NCI-H524 (cell line): ENCODE measurements around the gene TUBGCP2.
A peak's percentile ranks its signal among the peaks of the same experiment; 100 is the strongest.

Experiments used
- DNase-seq, 2 experiments: peaks; one replicate each; lab custom pipeline; 2025; lab: John Stamatoyannopoulos, UW

TUBGCP2 gene

DNA sequence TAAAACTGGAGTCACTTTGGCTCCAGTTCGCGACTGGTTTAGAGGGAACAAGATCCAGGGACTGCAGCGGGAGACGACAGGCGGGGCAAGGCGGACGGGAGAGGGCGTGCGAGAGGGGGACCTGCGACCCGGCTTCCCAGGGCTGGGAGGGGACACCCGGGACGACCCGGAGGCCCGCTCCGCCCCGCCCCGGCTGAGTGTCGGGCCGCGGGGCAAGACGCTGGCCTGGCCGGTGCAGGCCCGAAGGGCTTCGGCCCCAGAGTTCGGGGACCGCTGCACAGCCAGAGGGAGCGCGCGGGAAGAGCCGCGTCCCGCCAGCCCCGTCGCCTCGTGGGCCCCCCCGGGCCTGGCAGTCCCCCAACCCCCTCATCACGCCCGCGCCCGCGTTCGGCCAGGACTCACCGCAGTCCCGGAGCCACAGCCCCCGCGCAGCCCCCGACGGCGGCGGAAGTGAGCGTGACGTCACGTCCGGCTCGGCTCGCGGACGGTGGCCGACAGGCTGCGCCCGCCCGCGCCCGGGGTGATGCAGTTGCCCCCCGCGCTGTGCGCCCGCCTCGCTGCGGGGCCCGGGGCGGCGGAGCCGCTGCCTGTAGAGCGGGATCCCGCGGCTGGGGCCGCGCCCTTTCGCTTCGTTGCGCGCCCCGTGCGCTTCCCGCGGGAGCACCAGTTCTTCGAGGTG is at the start of gene TUBGCP2, which contains the start of gene ZNF511:
TUBGCP2 (minus strand) TSS at position 452 of the 679 bp plus-strand sequence. CDS start 5,931 bp downstream, outside the sequence.
ZNF511 (plus strand) TSS at position 494 of the 679 bp plus-strand sequence; CDS start at position 524, 30 bp downstream.
- DNase-seq: peak in 1 of 2 experiments; percentile 37

DNA sequence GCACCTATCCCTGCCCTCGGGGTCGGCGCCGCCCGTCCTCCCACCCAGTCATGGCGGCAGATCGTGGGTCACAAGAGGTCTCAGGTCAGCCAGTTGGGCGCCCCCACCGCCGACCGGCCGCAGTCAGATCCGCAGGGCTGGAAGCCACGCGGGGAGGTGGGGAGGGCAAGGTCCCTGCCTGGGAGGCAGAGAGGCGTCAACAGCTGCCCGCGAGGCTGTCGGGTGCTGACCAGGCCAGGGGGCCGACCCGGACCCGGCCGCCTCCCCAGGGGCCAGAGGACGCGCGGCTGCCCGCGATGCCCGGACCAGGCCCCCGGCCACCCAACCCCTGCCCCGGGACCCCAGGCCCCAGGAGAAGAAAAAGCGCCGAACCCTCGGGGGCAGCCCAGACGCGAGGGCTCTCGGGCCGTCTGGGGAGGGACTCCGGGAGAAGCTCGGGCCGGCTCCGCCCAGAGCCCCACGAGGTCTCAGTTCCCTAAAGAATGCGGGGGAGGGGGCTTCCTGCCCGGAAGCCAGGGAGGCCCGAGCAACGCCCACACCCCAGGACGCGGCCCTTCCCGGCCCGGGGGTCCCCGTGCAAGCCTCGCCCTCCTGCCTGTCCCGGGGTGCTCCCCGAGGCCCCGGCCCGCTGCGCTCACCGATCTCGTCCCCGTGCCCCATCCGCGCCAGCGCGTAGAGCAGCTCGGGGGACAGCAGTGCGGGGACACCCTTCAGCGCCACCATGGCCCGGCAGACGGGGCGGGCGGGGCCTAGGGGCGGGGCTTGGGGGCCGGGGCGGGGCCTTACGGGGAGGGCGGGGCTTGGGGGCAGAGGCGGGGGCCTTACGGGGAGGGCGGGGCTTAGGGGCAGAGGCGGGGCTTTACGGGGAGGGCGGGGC is 48.9 kb upstream of the TUBGCP2 start, which contains the start of gene FUOM:
FUOM (minus strand) TSS at position 735 of the 877 bp plus-strand sequence; CDS start at position 723, 12 bp downstream.
- DNase-seq: no peak

- no peak for DNase-seq
These were observed 48.0 kb upstream of the TUBGCP2 start for GRCh38 chr10:133356549-133357284.

DNA sequence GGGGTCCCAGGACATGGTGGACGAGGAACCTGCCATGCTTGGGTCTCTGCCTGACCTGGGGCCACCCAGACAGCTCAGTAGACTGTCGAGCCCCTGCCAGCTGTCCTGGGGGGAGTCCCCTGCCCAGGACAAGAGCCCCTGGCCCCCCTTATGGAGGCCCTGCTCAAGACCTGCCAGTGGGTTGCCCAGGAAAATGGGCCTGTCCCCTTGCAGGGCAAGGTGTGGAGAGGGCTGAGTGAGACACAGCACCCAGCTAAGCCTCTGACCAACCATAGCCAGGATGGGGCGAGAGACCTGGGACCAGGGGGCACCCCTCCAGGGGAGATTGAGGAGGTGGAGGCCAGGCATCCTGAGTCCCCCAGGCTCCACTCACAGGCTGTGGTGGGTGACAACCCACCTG is 47.3 kb upstream of the TUBGCP2 start:
- no peak for DNase-seq

GRCh38 chr10:133355266-133355665 is 46.6 kb upstream of the TUBGCP2 start:
- DNase-seq: no peak

DNA sequence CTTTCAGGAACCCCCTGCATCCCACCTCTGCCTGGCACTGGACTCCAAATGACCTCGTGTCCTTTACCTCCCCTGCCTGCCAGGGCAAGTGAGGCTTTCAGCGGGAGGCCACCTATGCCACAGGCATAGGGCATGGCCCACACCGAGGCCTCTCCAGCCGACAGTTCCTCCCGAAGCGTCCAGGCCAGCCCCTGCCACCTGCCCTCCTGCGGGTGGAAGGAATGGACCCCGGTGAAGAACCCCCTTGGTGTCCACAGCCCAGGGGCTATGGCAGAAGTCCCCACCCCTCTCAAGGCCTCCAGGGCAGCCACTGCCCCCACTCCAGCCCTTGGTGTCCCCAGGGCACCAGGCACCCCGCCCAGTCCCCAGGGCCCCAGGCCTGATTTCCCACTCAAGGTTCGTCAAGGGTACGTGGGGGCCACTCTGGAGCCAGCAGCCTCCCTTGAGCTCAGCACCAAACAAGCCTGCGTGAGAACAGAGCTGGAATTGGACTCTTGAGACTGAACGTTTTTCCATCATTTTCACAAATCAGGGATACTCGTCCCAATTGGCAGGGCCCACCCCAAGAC is 46.1 kb upstream of the TUBGCP2 start:
- DNase-seq: no peak

DNA sequence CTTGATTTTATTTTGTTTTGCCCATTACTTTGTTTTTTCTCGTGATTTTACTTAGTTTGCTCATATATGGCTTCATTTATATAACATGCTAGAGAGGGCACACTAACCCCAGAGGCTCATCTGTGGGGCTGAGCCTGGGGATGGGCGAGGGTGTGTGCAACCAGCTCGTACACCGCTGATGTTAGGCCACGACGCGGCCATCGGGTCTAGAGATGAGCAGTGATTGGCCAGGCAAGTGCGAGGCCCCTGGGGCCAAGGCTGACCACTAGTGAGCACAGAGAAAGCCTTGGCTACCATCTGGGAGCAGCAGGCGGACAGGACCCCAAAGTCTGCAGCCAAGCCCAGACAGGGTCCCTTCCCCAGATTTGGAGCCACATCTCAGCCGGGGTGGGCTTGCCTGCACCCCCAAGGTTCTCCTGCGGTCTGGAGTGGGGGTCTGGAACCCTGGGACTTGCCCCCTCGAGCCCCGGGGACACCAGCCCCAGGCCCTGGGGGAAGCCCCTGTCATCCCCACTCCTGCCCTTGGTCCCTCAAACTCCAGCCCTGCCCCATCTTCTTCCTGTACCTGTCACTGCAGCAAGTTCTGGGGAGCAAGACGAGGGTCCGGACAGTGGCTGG is 45.4 kb upstream of the TUBGCP2 start:
- no peak for DNase-seq

- DNase-seq: no peak
These were observed 44.7 kb upstream of the TUBGCP2 start for GRCh38 chr10:133353202-133353959.

DNA sequence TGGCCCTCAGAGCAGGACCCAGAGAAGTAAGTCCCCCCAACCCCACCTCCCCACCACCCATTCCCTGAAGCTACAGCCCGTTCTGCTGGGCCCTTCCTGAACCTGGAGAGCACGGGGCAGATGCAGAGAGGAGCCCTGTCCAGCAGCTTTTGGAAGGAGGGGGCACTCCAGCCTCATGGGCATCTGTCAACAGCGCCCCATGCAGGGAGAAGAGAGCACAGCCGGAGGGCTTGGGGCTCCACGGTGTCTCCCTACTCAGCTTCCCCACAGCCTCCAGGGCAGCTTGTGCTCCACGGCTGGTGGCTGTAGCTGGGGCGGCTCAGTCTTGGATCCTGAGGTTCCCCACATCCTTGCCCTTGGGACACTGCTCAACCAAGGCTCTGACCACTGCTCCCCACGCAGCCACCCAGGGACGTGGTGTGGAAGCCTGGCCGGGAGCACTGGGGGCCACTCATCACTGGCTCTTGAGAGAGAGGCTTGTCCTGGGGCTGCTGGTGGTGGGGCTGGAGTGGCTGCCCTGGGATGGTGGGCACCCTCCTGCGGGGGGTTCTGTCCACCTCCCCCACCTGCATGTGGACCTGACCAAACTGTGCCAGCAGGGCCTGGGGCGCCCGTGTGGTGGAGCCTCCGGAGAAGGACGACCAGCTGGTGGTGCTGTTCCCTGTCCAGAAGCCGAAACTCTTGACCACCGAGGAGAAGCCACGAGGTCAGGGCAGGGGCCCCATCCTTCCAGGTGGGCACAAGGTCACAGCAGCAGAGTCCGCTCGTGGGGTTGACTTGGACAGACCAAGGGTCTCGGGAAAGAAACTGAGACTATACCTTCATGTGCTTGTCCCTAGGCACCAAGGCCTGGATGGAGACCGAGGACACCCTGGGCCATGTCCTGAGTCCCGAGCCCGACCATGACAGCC is 43.0 kb upstream of the TUBGCP2 start:
- no peak for DNase-seq

DNA sequence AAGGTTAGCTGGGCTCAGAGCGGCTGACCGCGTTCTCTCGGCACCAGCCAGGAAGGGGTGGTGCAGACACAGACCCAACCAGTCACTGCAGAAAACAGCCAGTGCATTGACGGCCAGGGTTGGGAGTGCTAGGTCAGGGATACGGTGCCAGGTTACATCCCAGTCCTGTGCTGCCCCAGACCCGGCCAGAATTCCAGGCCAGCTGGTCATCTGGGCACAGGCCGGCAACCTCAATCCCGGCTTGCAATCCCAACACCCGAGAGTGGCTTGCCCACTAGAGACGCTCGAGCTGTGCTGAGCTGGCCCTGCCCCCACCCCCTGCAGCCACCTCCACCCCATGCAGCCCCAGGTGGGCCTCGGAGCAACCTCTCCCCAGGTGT is 42.3 kb upstream of the TUBGCP2 start:
- no peak for DNase-seq

GRCh38 chr10:133350283-133350949 is 41.7 kb upstream of the TUBGCP2 start:
- DNase-seq: no peak

GRCh38 chr10:133349577-133350011 is 40.9 kb upstream of the TUBGCP2 start:
- DNase-seq: no peak

GRCh38 chr10:133349160-133349568 is 40.5 kb upstream of the TUBGCP2 start:
- no peak for DNase-seq

GRCh38 chr10:133347710-133348517 is 39.2 kb upstream of the TUBGCP2 start:
- DNase-seq: no peak

- no peak for DNase-seq
These were observed 37.7 kb upstream of the TUBGCP2 start for GRCh38 chr10:133346413-133346812.

DNA sequence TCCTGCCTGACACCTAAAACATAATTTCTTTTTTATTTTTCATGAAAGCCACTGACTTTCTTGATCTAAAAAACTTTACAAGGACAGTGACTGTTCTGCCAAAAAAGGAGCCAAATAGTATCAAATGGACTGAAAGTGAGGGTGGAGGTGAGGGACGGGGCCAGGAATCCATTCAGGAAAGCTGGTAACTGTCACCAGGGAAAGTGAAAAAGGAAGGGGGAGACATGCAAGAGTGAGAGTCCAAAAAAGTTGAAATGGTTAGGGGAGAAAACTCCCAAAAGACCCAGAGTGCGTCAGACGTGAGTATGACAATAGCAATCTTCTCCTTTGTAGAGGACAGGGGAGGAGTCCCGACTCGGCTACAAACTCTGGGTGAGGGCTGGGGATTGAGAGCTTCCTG is 35.6 kb upstream of the TUBGCP2 start:
- no peak for DNase-seq

DNA sequence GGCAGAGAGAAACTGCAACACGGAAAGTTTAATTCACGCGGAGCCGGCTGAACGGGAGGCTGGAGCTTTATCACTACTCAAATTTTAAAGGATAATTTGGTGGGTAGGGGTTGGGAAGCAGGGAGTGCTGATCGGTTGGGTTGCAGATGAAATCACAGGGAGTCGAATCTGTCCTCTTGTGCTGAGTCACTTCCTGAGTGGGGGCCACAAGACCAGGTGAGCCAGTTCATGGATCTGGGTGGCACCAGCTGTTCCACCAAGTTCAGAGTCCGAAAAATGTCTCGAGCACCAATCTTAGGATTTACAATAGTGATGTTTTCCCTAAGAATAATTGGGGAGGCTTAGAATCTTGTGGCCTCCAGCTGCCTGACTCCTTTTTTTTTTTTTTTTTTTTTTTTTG is 34.9 kb upstream of the TUBGCP2 start:
- DNase-seq: no peak

- no peak for DNase-seq
These were observed 34.3 kb upstream of the TUBGCP2 start for GRCh38 chr10:133342942-133343341.
